Skeletal muscle satellite cell (primary cell): Measurements from ENCODE around the gene CFAP45.

ENCODE experiments used
- H3K27me3 ChIP-seq: 2 replicates; pipeline ENCODE4 v1.7.0; 2013; ENCODE audit warnings: low read length; ENCODE audit not compliant: control insufficient read depth, insufficient read depth
- H3K36me3 ChIP-seq: 2 replicates; pipeline ENCODE4 v1.7.0; 2013; ENCODE audit warnings: mild to moderate bottlenecking, control low read depth, low read length; ENCODE audit not compliant: insufficient read depth
- H3K4me1 ChIP-seq: 2 replicates; pipeline ENCODE4 v1.7.0; 2013; ENCODE audit warnings: low read length; ENCODE audit not compliant: control insufficient read depth, insufficient read depth
- H3K4me2 ChIP-seq: 2 replicates; pipeline ENCODE4 v1.7.0; 2013; ENCODE audit warnings: mild to moderate bottlenecking, low read length
- H3K4me3 ChIP-seq: 2 replicates; pipeline ENCODE4 v1.7.0; 2013; ENCODE audit warnings: low read length
- H3K9ac ChIP-seq: 2 replicates; pipeline ENCODE4 v1.7.0; 2013; ENCODE audit warnings: mild to moderate bottlenecking, low read depth, low read length, moderate library complexity
- H3K9me3 ChIP-seq: replicated peaks from 2 replicates; pipeline ENCODE4 v1.7.0; 2013; ENCODE audit warnings: mild to moderate bottlenecking, control low read depth, low read length

The CFAP45 gene

DNA sequence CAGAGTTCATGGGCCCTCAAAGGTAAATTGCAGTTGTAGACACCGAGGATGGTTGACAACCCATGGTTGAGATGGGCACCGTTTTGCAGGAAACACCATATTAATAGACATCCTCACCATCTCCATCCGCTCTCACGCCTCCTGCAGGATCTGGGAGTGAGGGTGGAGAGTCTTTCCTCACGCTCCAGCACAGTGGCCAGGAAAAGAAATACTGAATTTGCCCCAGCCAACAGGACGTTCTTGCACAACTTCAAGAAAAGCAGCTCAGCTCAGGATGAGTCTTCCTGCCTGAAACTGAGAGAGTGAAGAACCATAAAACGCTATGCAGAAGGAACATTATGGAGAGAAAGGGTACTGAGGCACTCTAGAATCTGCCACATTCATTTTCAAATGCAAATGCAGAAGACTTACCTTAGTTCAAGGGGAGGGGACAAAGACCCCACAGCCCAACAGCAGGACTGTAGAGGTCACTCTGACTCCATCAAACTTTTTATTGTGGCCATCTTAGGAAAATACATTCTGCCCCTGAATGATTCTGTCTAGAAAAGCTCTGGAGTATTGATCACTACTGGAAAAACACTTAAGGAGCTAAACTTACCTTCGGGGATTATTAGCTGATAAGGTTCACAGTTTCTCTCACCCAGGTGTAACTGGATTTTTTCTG is 64.0 kb downstream of the CFAP45 start:
- no peak overlapping the region for H3K4me2 ChIP-seq
- no peaks in the 10 kb centered on the region for H3K36me3 ChIP-seq
- no peaks in the 10 kb centered on the region for H3K27me3 ChIP-seq
- H3K9me3 ChIP-seq, result no peaks in the 10 kb centered on the region
- H3K9ac ChIP-seq, result no peak overlapping the region
- no peaks in the 10 kb centered on the region for H3K4me1 ChIP-seq
- H3K4me3 ChIP-seq, result no peak overlapping the region

DNA sequence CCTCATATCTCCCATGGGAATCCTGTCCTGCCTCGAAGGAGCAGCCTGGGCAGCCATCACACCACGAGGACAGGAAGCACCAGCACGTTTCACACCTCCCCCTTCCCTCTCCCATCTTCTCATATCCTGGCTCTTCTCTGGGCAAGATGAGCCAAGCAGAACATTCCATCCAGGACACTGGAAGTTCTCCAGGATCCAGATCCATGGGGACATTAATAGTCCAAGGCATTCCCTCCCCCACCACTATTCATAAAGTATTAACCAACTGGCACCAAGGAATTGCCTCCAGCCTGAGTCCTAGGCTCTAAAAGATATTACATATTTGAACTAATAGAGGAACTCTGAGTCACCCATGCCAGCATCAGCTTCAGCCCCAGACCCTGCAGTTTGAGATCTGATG is 64.6 kb downstream of the CFAP45 start:
- no peak overlapping the region for H3K9ac ChIP-seq
- H3K4me2 ChIP-seq, result no peak overlapping the region
- peaks cover 5% of the 10 kb centered on the region for H3K4me1 ChIP-seq
- H3K36me3 ChIP-seq, result no peaks in the 10 kb centered on the region
- no peaks in the 10 kb centered on the region for H3K9me3 ChIP-seq
- no peak overlapping the region for H3K4me3 ChIP-seq
- H3K27me3 ChIP-seq, result no peaks in the 10 kb centered on the region

DNA sequence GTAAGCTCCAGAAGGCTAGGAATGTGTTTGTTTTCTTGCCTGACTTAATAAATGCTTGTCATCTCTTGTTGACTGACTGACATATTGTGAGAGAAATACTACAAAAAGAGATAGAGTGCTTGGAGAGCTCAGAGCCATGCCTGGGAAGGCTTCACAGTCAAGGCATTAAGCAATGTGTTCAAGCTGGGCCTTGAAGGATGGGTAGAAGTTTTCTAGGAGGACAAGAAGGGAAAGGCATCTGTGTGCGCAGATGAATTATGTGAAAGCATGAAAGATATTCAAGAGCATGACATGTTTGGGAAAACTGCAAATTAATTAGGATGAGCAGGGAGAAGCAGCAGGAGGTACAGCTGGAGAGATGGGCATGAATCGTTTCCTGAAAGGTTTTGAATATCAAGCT is 67.7 kb downstream of the CFAP45 start:
- no peaks in the 10 kb centered on the region for H3K9me3 ChIP-seq
- peaks cover 12% of the 10 kb centered on the region for H3K4me1 ChIP-seq
- H3K27me3 ChIP-seq, result no peaks in the 10 kb centered on the region
- H3K4me2 ChIP-seq, result no peak overlapping the region
- no peak overlapping the region for H3K9ac ChIP-seq
- no peaks in the 10 kb centered on the region for H3K36me3 ChIP-seq
- no peak overlapping the region for H3K4me3 ChIP-seq

DNA sequence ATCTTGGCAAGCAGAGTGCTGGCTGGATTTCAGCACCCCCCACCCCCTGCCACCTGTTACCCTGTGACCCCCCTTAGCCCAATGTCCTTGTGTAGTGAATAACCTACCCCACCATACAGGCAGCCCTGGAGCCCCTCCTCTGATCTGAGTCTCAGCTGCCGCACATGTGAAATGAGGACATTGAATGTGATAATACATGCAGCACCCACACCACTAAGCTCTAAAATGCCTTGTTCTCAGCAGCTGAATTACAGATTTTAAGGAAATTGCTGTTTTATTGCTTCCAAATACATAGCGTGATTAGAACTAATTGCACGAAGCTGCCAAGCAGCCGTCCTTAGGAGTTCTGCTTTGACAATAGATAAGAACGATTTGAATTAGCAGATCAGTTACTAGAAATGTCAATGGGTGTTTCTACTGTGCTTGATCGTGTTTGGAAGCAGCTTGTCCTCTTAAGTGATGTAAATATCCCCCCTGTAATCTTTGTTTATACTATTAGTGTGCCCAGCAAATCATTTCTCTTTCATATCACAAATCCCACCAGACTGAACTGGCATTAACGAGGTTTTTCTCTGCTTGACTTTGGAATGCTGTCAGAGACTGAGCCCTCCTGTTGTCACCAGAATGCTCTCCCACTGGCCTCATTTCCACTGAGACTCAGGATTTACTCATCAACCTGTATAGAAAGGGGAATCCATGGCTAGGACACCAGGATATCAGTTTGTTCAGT is 68.4 kb downstream of the CFAP45 start:
- H3K9ac ChIP-seq, result no peak overlapping the region
- no peaks in the 10 kb centered on the region for H3K27me3 ChIP-seq
- H3K9me3 ChIP-seq, result no peaks in the 10 kb centered on the region
- H3K36me3 ChIP-seq, result no peaks in the 10 kb centered on the region
- H3K4me2 ChIP-seq, result no peak overlapping the region
- H3K4me3 ChIP-seq, result no peak overlapping the region
- H3K4me1 ChIP-seq, result peaks cover 12% of the 10 kb centered on the region

GRCh38 chr1:159830722-159831121 is 69.2 kb downstream of the CFAP45 start:
- Histone ChIP-seq H3K9me3 (no peaks in the 10 kb centered on the region), H3K27me3 (no peaks in the 10 kb centered on the region), H3K4me2 (no peak overlapping the region), H3K36me3 (no peaks in the 10 kb centered on the region), H3K9ac (no peak overlapping the region), H3K4me1 (peaks cover 12% of the 10 kb centered on the region), H3K4me3 (no peak overlapping the region)

GRCh38 chr1:159829822-159830465 is 70.0 kb downstream of the CFAP45 start:
- H3K36me3 ChIP-seq, result no peaks in the 10 kb centered on the region
- peaks cover 3% of the 10 kb centered on the region for H3K27me3 ChIP-seq
- peak overlapping the region; percentile 15 for H3K4me2 ChIP-seq
- H3K9me3 ChIP-seq, result no peaks in the 10 kb centered on the region
- H3K4me1 ChIP-seq, result peaks cover 12% of the 10 kb centered on the region
- no peak overlapping the region for H3K4me3 ChIP-seq
- no peak overlapping the region for H3K9ac ChIP-seq

DNA sequence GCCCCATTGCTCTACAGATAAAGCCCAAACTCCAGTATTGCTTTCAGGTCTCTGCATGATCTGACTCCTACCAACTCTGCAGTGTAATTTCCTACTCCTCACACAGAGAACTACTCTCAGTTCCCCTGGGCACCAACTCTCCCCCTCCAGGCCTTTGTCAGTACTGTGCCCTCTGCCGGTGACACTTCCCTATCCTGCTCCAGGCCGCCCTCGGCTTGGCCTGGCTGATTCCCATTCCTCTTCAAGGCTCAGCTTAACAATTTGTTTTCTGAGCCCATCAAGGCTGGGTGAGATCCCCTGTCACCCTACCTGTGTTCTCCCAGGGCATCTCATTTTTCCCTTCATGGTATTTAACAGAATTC is 70.7 kb downstream of the CFAP45 start:
- H3K4me1 ChIP-seq, result peaks cover 12% of the 10 kb centered on the region
- peaks cover 4% of the 10 kb centered on the region for H3K27me3 ChIP-seq
- H3K4me3 ChIP-seq, result no peak overlapping the region
- no peaks in the 10 kb centered on the region for H3K36me3 ChIP-seq
- no peak overlapping the region for H3K4me2 ChIP-seq
- no peak overlapping the region for H3K9ac ChIP-seq
- H3K9me3 ChIP-seq, result no peaks in the 10 kb centered on the region

DNA sequence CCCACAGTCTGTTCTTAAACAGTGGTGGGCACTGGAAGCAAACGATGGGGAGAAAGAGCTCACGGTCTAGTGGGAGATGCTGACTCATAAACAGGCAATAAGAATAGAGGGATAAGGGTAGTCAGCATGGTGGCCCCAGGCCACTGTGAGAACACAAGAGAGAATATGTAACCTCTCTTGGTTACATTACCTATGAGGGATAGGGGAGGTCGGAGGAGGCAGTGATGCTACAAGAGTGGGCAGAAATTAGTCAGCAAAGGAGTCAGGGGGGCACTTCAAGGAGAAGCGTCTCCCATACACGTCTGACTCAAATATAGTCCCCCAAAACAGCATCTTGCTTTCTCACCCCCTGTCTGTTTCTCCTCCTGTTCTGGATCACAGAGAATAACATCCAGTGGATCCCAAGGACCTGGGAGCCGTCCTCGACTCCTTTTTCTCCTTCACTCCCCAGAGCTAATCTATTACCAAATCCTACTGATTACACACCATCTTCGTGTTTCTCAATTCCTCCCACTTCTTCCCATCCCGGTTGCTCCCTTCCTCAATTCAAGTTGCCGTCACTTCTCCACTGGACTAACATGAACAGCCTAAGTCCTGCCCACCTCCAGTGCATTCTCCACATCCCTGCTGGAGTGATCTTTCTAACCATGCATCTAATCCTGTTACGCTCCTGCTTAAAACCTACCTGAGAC is 71.2 kb downstream of the CFAP45 start:
- H3K4me2 ChIP-seq, result no peak overlapping the region
- H3K4me1 ChIP-seq, result peaks cover 12% of the 10 kb centered on the region
- no peaks in the 10 kb centered on the region for H3K36me3 ChIP-seq
- no peak overlapping the region for H3K9ac ChIP-seq
- no peaks in the 10 kb centered on the region for H3K9me3 ChIP-seq
- peaks cover 7% of the 10 kb centered on the region for H3K27me3 ChIP-seq
- no peak overlapping the region for H3K4me3 ChIP-seq

- no peak overlapping the region for H3K9ac ChIP-seq
- H3K9me3 ChIP-seq, result no peaks in the 10 kb centered on the region
- no peaks in the 10 kb centered on the region for H3K36me3 ChIP-seq
Observed at GRCh38 chr1:159828176-159828575, 71.8 kb downstream of the CFAP45 start.

DNA sequence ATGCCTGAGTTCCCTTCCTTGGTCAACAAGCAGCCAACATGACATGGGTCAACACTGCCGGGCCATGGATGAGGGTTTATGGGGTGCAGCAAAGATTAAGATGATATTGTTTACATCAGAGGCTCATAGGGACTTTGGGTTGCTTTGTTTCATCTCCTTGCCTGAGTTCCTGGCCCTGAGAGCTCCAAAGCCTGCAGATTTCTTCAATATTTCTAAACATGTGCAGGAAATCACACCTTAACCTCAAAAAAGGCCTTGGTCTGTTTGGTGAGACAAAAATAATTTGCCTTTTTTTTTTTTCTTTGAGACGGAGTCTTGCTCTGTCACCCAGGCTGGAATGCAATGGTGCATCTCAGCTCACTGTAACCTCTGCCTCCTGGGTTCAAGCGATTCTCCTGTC is 72.4 kb downstream of the CFAP45 start:
- Histone ChIP-seq H3K36me3 (no peaks in the 10 kb centered on the region), H3K9me3 (no peaks in the 10 kb centered on the region), H3K4me3 (no peak overlapping the region), H3K9ac (no peak overlapping the region), H3K4me2 (no peak overlapping the region), H3K4me1 (peaks cover 12% of the 10 kb centered on the region), H3K27me3 (peaks cover 18% of the 10 kb centered on the region)

More at GRCh38 chr1:159828176-159828575, 71.8 kb downstream of the CFAP45 start:
- H3K4me3 ChIP-seq, result no peak overlapping the region
- no peak overlapping the region for H3K4me2 ChIP-seq
- peaks cover 12% of the 10 kb centered on the region for H3K27me3 ChIP-seq
- H3K4me1 ChIP-seq, result peaks cover 12% of the 10 kb centered on the region

DNA sequence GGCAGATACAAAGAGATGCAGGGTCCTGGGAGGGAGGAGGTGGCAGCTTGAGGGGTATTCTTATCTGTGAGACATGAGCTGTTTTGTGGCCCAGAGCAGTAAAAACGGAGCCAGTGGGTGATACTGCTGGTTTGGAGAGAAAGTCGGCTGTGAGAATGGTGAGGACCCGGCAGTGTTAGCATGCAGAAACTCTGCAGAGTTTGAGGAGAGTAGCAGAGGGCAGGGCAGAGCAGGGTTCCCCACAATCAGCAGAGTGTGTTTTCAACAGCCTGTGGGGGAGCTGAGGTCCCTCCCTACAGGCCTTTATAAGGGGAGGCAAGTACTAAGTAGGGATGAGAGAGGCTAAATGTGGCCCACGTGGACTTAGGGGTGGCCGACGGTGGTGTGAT is 72.9 kb downstream of the CFAP45 start:
- H3K36me3 ChIP-seq, result no peaks in the 10 kb centered on the region
- H3K27me3 ChIP-seq, result peaks cover 23% of the 10 kb centered on the region
- H3K4me1 ChIP-seq, result peaks cover 12% of the 10 kb centered on the region
- H3K4me3 ChIP-seq, result no peak overlapping the region
- H3K4me2 ChIP-seq, result no peak overlapping the region
- H3K9ac ChIP-seq, result no peak overlapping the region
- H3K9me3 ChIP-seq, result no peaks in the 10 kb centered on the region
